ENCODE data around the gene SERPINE3. TPM values are rescaled to one million over a fixed set of nuclear protein-coding genes. Genes with fewer than 3 reads are reported as not detected.

The SERPINE3 gene
- polyA plus RNA-seq, 1 donor (not counting 4 experiments of a cell fraction or from before 2014, with no cell fraction given): not detected

GRCh38 chr13:51326777-51327176 is 12.7 kb upstream of the SERPINE3 start:
- Histone ChIP-seq H3K27ac (ENCODE audit: control insufficient read depth, insufficient read depth, low read length) (no peak overlapping the region), H3K79me2 (ENCODE audit: control insufficient read depth, insufficient read depth, low read length) (no peaks in the 10 kb centered on the region), H3K4me2 (ENCODE audit: control insufficient read depth, extremely low read depth, insufficient read depth, low read depth, low read length) (no peak overlapping the region), H3K4me1 (ENCODE audit: control insufficient read depth, extremely low read depth, insufficient read depth, low read length) (no peaks in the 10 kb centered on the region), H3K9me1 (ENCODE audit: control insufficient read depth, extremely low read depth, insufficient read depth, low read length) (no peaks in the 10 kb centered on the region), H3K9ac (ENCODE audit: control insufficient read depth, extremely low read depth, insufficient read depth, low read length) (no peak overlapping the region), H4K20me1 (ENCODE audit: control insufficient read depth, extremely low read depth, insufficient read depth, low read length) (no peaks in the 10 kb centered on the region), H3K4me3 (ENCODE audit: control insufficient read depth in 2 of 3, extremely low read depth in 1 of 3, insufficient read depth in 2 of 3, low read depth in 1 of 3, low read length in 3 of 3) (no peak overlapping the region), H3K27me3 (ENCODE audit: control insufficient read depth, extremely low read depth, insufficient read depth, low read length) (no peaks in the 10 kb centered on the region), H3K36me3 (ENCODE audit: control insufficient read depth in 2 of 2, extremely low read depth in 1 of 2, insufficient read depth in 2 of 2, low read length in 2 of 2) (no peaks in the 10 kb centered on the region), H3K9me3 (ENCODE audit: control insufficient read depth, low read depth, low read length) (no peaks in the 10 kb centered on the region), H2AFZ (ENCODE audit: control insufficient read depth, low read length) (no peak overlapping the region)
- TF ChIP-seq EZH2 (IDR thresholded peaks at IDR 0.05; ENCODE audit: low read length): no peak
- no peak for TF ChIP-seq CTCF (optimal IDR thresholded peaks at IDR 0.05 in 1 of 3, IDR thresholded peaks at IDR 0.05 in 1 of 3, conservative IDR thresholded peaks at IDR 0.05 in 1 of 3; ENCODE audit: extremely low read depth in 1 of 3, insufficient read depth in 2 of 3, low read length in 3 of 3)
- dilution Hi-C loops (cut with MboI; ENCODE audit: extremely low pct_ligation_motif_present, low sequenced_read_pairs): no loop called here
- no peak for FAIRE-seq
- no peak for DNase-seq (ENCODE audit: low read depth, low spot score)

GRCh38 chr13:51327961-51328360 is 11.5 kb upstream of the SERPINE3 start:
- H3K4me3 ChIP-seq (ENCODE audit: control insufficient read depth in 2 of 3, extremely low read depth in 1 of 3, insufficient read depth in 2 of 3, low read depth in 1 of 3, low read length in 3 of 3): no peak overlapping the region
- no peak overlapping the region for H2AFZ ChIP-seq (ENCODE audit: control insufficient read depth, low read length)
- no peak overlapping the region for H3K4me2 ChIP-seq (ENCODE audit: control insufficient read depth, extremely low read depth, insufficient read depth, low read depth, low read length)
- no peak overlapping the region for H3K9ac ChIP-seq (ENCODE audit: control insufficient read depth, extremely low read depth, insufficient read depth, low read length)
- dilution Hi-C loops (cut with MboI; ENCODE audit: extremely low pct_ligation_motif_present, low sequenced_read_pairs): no loop called here
- H3K4me1 ChIP-seq (ENCODE audit: control insufficient read depth, extremely low read depth, insufficient read depth, low read length): no peaks in the 10 kb centered on the region
- no peak for TF ChIP-seq EZH2 (IDR thresholded peaks at IDR 0.05; ENCODE audit: low read length)
- no peak for TF ChIP-seq CTCF (optimal IDR thresholded peaks at IDR 0.05 in 1 of 3, IDR thresholded peaks at IDR 0.05 in 1 of 3, conservative IDR thresholded peaks at IDR 0.05 in 1 of 3; ENCODE audit: extremely low read depth in 1 of 3, insufficient read depth in 2 of 3, low read length in 3 of 3)
- FAIRE-seq: no peak
- no peaks in the 10 kb centered on the region for H4K20me1 ChIP-seq (ENCODE audit: control insufficient read depth, extremely low read depth, insufficient read depth, low read length)
- H3K9me1 ChIP-seq (ENCODE audit: control insufficient read depth, extremely low read depth, insufficient read depth, low read length): no peaks in the 10 kb centered on the region
- no peak for DNase-seq (ENCODE audit: low read depth, low spot score)
- no peaks in the 10 kb centered on the region for H3K9me3 ChIP-seq (ENCODE audit: control insufficient read depth, low read depth, low read length)
- no peak overlapping the region for H3K27ac ChIP-seq (ENCODE audit: control insufficient read depth, insufficient read depth, low read length)
- no peaks in the 10 kb centered on the region for H3K79me2 ChIP-seq (ENCODE audit: control insufficient read depth, insufficient read depth, low read length)
- H3K27me3 ChIP-seq (ENCODE audit: control insufficient read depth, extremely low read depth, insufficient read depth, low read length): no peaks in the 10 kb centered on the region
- no peaks in the 10 kb centered on the region for H3K36me3 ChIP-seq (ENCODE audit: control insufficient read depth in 2 of 2, extremely low read depth in 1 of 2, insufficient read depth in 2 of 2, low read length in 2 of 2)
